GM23338 (cell line): Measurements from ENCODE around the gene FGFRL1. TPM values are rescaled to one million over a fixed set of nuclear protein-coding genes. Genes with fewer than 3 reads are reported as not detected.

Experiments
- ATAC-seq: fragments of 200-7000 bp; cut with Tn5 transposase; 3 replicates; pipeline ENCODE4 v1.9.1; 2020
- DNase-seq: peaks from one replicate; pipeline ENCODE4 v3.0.0-alpha.2; 2015; ENCODE audit warnings: low spot score
- H2AFZ ChIP-seq: fragments of 200-600 bp; sonication (generic); 2 replicates; pipeline ENCODE4 v1.8.0; 2016; ENCODE audit warnings: antibody characterized with exemption, mild to moderate bottlenecking, moderate library complexity
- H3F3A ChIP-seq: fragments of 200-600 bp; sonication (generic); replicated peaks from 2 replicates; pipeline ENCODE4 v1.8.0; 2017; ENCODE audit warnings: antibody characterized with exemption, mixed run types, low read depth
- H3K27ac ChIP-seq: fragments of 200-600 bp; sonication (generic); 2 replicates; pipeline ENCODE4 v1.6.1; 2016; ENCODE audit warnings: low read depth
- H3K27me3 ChIP-seq: fragments of 200-600 bp; sonication (generic); 2 replicates; pipeline ENCODE4 v1.8.0; 2016; ENCODE audit warnings: mild to moderate bottlenecking, mixed run types, moderate library complexity; ENCODE audit not compliant: insufficient read depth
- H3K36me3 ChIP-seq: fragments of 200-600 bp; sonication (generic); 2 replicates; pipeline ENCODE4 v1.8.0; 2016; ENCODE audit warnings: mild to moderate bottlenecking; ENCODE audit not compliant: insufficient read depth
- H3K4me1 ChIP-seq: fragments of 200-600 bp; sonication (generic); 2 replicates; pipeline ENCODE4 v1.8.0; 2016; ENCODE audit warnings: mild to moderate bottlenecking, moderate library complexity; ENCODE audit not compliant: insufficient read depth
- H3K4me2 ChIP-seq: fragments of 200-600 bp; sonication (generic); 2 replicates; pipeline ENCODE4 v1.7.1; 2017; ENCODE audit warnings: mixed run types
- H3K4me3 ChIP-seq: fragments of 200-600 bp; sonication (generic); 2 replicates; pipeline ENCODE4 v1.6.1; 2016; ENCODE audit warnings: mixed run types
- H3K79me2 ChIP-seq: fragments of 200-600 bp; sonication (generic); replicated peaks from 2 replicates; pipeline ENCODE4 v1.8.0; 2017; ENCODE audit warnings: mild to moderate bottlenecking; ENCODE audit not compliant: insufficient read depth
- H3K9me2 ChIP-seq: fragments of 200-600 bp; sonication (generic); 2 replicates; pipeline ENCODE4 v1.8.0; 2017; ENCODE audit not compliant: insufficient read depth
- H4K20me1 ChIP-seq: fragments of 200-600 bp; sonication (generic); replicated peaks from 2 replicates; pipeline ENCODE4 v1.8.0; 2017; ENCODE audit warnings: mild to moderate bottlenecking; ENCODE audit not compliant: insufficient read depth
- H3K27ac Mint-ChIP-seq: 2 replicates; pipeline ENCODE4 v1.8.0; 2020; ENCODE audit warnings: inconsistent platforms, mild to moderate bottlenecking, moderate library complexity, mixed read lengths
- H3K27me3 Mint-ChIP-seq: 3 replicates; pipeline ENCODE4 v1.8.0; 2022; ENCODE audit warnings: low read depth, mild to moderate bottlenecking, moderate library complexity, mixed read lengths, inconsistent platforms; ENCODE audit not compliant: insufficient read depth, poor library complexity
- H3K36me3 Mint-ChIP-seq: 3 replicates; pipeline ENCODE4 v1.8.0; 2021; ENCODE audit warnings: low read depth, mild to moderate bottlenecking, inconsistent platforms, moderate library complexity, mixed read lengths
- H3K4me1 Mint-ChIP-seq: 3 replicates; pipeline ENCODE4 v1.8.0; 2020; ENCODE audit warnings: mild to moderate bottlenecking, inconsistent platforms, mixed read lengths
- H3K4me3 Mint-ChIP-seq: 3 replicates; pipeline ENCODE4 v1.8.0; 2021; ENCODE audit warnings: moderate library complexity, mild to moderate bottlenecking, inconsistent platforms, mixed read lengths
- H3K9me3 Mint-ChIP-seq: 3 replicates; pipeline ENCODE4 v1.8.0; 2020; ENCODE audit warnings: moderate library complexity, mild to moderate bottlenecking, inconsistent platforms, mixed read lengths
- CTCF ChIP-seq, 2 experiments: fragments of 200-600 bp in 1 of 2; sonication (generic) in 1 of 2; conservative IDR thresholded peaks; 2 replicates each; pipeline versions ENCODE4 v1.5.1 to v1.6.1; 2016 to 2017; ENCODE audit warnings: antibody characterized with exemption in 2 of 2, low read depth in 2 of 2, mild to moderate bottlenecking in 2 of 2, moderate library complexity in 1 of 2
- EZH2 ChIP-seq: fragments of 200-600 bp; sonication (generic); IDR thresholded peaks from one replicate; pipeline ENCODE4 v1.8.0; 2017; ENCODE audit warnings: antibody characterized with exemption, mild to moderate bottlenecking, low read depth; ENCODE audit not compliant: unreplicated experiment
- EZH2phosphoT487 ChIP-seq: fragments of 200-600 bp; sonication (generic); IDR thresholded peaks from one replicate; pipeline ENCODE4 v1.8.1; 2018; ENCODE audit warnings: antibody characterized with exemption; ENCODE audit not compliant: unreplicated experiment
- JUNB ChIP-seq: IDR thresholded peaks from one replicate; pipeline ENCODE4 v1.6.1; 2016; ENCODE audit warnings: antibody characterized with exemption; ENCODE audit not compliant: unreplicated experiment
- NANOG ChIP-seq: IDR thresholded peaks from 2 replicates; pipeline ENCODE4 v1.6.1; 2016; ENCODE audit warnings: antibody characterized with exemption, borderline replicate concordance
- POLR2AphosphoS5 ChIP-seq: IDR thresholded peaks from 2 replicates; pipeline ENCODE4 v1.6.1; 2016; ENCODE audit warnings: antibody characterized with exemption, low read depth
- ZNF114 ChIP-seq: fragments of 250-450 bp; sonication (Bioruptor Pico); IDR thresholded peaks from 2 replicates; pipeline ENCODE4 v1.5.0; 2020; ENCODE audit warnings: mild to moderate bottlenecking, moderate library complexity
- ZNF331 ChIP-seq: fragments of 250-450 bp; sonication (Bioruptor Pico); IDR thresholded peaks from 2 replicates; pipeline ENCODE4 v1.5.0; 2020; ENCODE audit warnings: low read depth, mild to moderate bottlenecking, moderate library complexity
- ZNF462 ChIP-seq: fragments of 250-450 bp; sonication (Bioruptor Pico); IDR thresholded peaks from 2 replicates; pipeline ENCODE4 v1.5.0; 2020; ENCODE audit warnings: mild to moderate bottlenecking, moderate library complexity
- polyA plus RNA-seq: library from polyadenylated mRNA; unstranded; fragments of >200 nt; fragmentation: Nextera tagmentation; extraction: Ambion mirVana; gene quantifications from 2 replicates; pipeline ENCODE4 v1.2.1, GENCODE V29; 2016
- total RNA-seq: library from RNA; depleted of rRNA; stranded (reverse); fragments of >200 nt; shearing (Covaris generic); gene quantifications from 2 replicates; pipeline ENCODE4 v1.2.3, GENCODE V29; 2014

Gene FGFRL1
- total and polyA plus RNA-seq, 2 experiments from 2014 or later = 7.0 to 35.8 TPM

- no peak for TF ChIP-seq ZNF331 (CRISPR knock-in tag)
- no peak for TF ChIP-seq POLR2AphosphoS5
- no peak for TF ChIP-seq ZNF462 (CRISPR knock-in tag)
- TF ChIP-seq EZH2phosphoT487 = no peak
- TF ChIP-seq NANOG = no peak
- TF ChIP-seq EZH2 = no peak
- TF ChIP-seq JUNB = no peak
- TF ChIP-seq ZNF114 (CRISPR knock-in tag) = no peak
Measured at GRCh38 chr4:1044469-1045192, 33.2 kb downstream of the FGFRL1 start (continued).

- Mint-ChIP-seq H3K27ac (peak overlapping the region; percentile 56; the same call in 1 of the 2 replicates), H3K4me3 (no peak overlapping the region), H3K9me3 (peaks cover 3% of the 10 kb centered on the region; the same call in 2 of the 3 replicates), H3K27me3 (peaks cover 16% of the 10 kb centered on the region), H3K36me3 (peaks cover 3% of the 10 kb centered on the region; the same call in 1 of the 3 replicates), H3K4me1 (peaks cover 12% of the 10 kb centered on the region)
- DNase-seq = no peak
- no peak overlapping the region for H2AFZ ChIP-seq
- H4K20me1 ChIP-seq = no peaks in the 10 kb centered on the region
- H3K27ac ChIP-seq = no peak overlapping the region
- no peak overlapping the region for H3K4me3 ChIP-seq
- H3F3A ChIP-seq = no peaks in the 10 kb centered on the region
- no peaks in the 10 kb centered on the region for H3K27me3 ChIP-seq
- no peak for ATAC-seq
- no peaks in the 10 kb centered on the region for H3K36me3 ChIP-seq
- H3K4me1 ChIP-seq = no peaks in the 10 kb centered on the region
- H3K79me2 ChIP-seq = no peaks in the 10 kb centered on the region
- H3K9me2 ChIP-seq = no peaks in the 10 kb centered on the region
- no peak for TF ChIP-seq CTCF (conservative IDR thresholded peaks at IDR 0.05; ENCODE audit: low read depth in 2 of 2)
- no peak overlapping the region for H3K4me2 ChIP-seq
Measured at GRCh38 chr4:1045193-1045594, 33.8 kb downstream of the FGFRL1 start.
